ENCODE results near the gene ZNF23. TPM values are rescaled to one million over a fixed set of nuclear protein-coding genes. Genes with fewer than 3 reads are reported as not detected.

ZNF23 gene
- total RNA-seq, 2 donors from 2014 or later = 4.4 to 5.3 TPM

GRCh38 chr16:71449020-71449419, 13.0 kb downstream of the ZNF23 start:
- no peak for TF ChIP-seq CTCF (IDR thresholded peaks at IDR 0.05)
- no peak for TF ChIP-seq POLR2A (IDR thresholded peaks at IDR 0.05)
- 96 to 100% methylated on average over 3 of the region's 3 CpGs for WGBS, 2 donors
- H3K9me3 ChIP-seq = peaks cover 0 to 65% (median 4%) of the 10 kb centered on the region in 3 donors
- DNase-seq (no peak), ATAC-seq (no peak)
- no peaks in the 10 kb centered on the region for H3K27me3 ChIP-seq
- H3K4me1 ChIP-seq = no peaks in the 10 kb centered on the region
- no peak overlapping the region for H3K27ac ChIP-seq
- H3K36me3 ChIP-seq (replicated peaks in 1 of 2; ENCODE audit: insufficient read depth in 1 of 2, low read depth in 2 of 2) = peaks cover 28 to 29% of the 10 kb centered on the region in 2 donors
- H3K4me3 ChIP-seq = no peak overlapping the region
- intact Hi-C loops (cut with DNase I) = no loop called here

GRCh38 chr16:71448274-71448866, 13.7 kb downstream of the ZNF23 start:
- DNase-seq = no peak
- no peaks in the 10 kb centered on the region for H3K4me1 ChIP-seq
- intact Hi-C loops (cut with DNase I) = no loop called here
- H3K4me3 ChIP-seq = no peak overlapping the region
- H3K27me3 ChIP-seq = no peaks in the 10 kb centered on the region
- ATAC-seq = no peak
- TF ChIP-seq CTCF (IDR thresholded peaks at IDR 0.05) = no peak
- TF ChIP-seq POLR2A (IDR thresholded peaks at IDR 0.05) = no peak
- WGBS, 2 donors = 96 to 97% methylated on average over 7 of the region's 7 CpGs
- H3K27ac ChIP-seq = no peak overlapping the region
- peaks cover 28 to 29% of the 10 kb centered on the region in 2 donors for H3K36me3 ChIP-seq (replicated peaks in 1 of 2; ENCODE audit: insufficient read depth in 1 of 2, low read depth in 2 of 2)
- peaks cover 0 to 71% (median 4%) of the 10 kb centered on the region in 3 donors for H3K9me3 ChIP-seq

- DNase-seq (no peak), ATAC-seq (no peak)
- 83 to 90% methylated on average over 2 to 6 of the region's 6 CpGs for WGBS, 2 donors
- H3K27ac ChIP-seq = no peak overlapping the region
- H3K4me1 ChIP-seq = no peaks in the 10 kb centered on the region
- no peak overlapping the region for H3K4me3 ChIP-seq
- H3K9me3 ChIP-seq = peaks cover 0 to 52% (median 1%) of the 10 kb centered on the region in 3 donors
- no peak for TF ChIP-seq CTCF (IDR thresholded peaks at IDR 0.05)
- no peak for TF ChIP-seq POLR2A (IDR thresholded peaks at IDR 0.05)
- H3K27me3 ChIP-seq = no peaks in the 10 kb centered on the region
- H3K36me3 ChIP-seq (replicated peaks in 1 of 2; ENCODE audit: insufficient read depth in 1 of 2, low read depth in 2 of 2) = peaks cover 7% of the 10 kb centered on the region in 2 donors
- intact Hi-C loops (cut with DNase I) = no loop called here
These were observed 18.3 kb downstream of the ZNF23 start for GRCh38 chr16:71443714-71444113.

GRCh38 chr16:71442051-71442440, 20.0 kb downstream of the ZNF23 start, which contains the start of gene TLE7:
Gene TLE7 (minus strand): TSS chr16:71442054. CDS start chr16:71433324, 8,730 bp downstream.
- DNase-seq (no peak), ATAC-seq (no peak)
- intact Hi-C loops (cut with DNase I) = no loop called here
- peaks cover 0 to 40% (median 0%) of the 10 kb centered on the region in 3 donors for H3K9me3 ChIP-seq
- no peaks in the 10 kb centered on the region for H3K4me1 ChIP-seq
- H3K27me3 ChIP-seq = no peaks in the 10 kb centered on the region
- TF ChIP-seq POLR2A (IDR thresholded peaks at IDR 0.05) = no peak
- TF ChIP-seq CTCF (IDR thresholded peaks at IDR 0.05) = no peak
- H3K36me3 ChIP-seq (replicated peaks in 1 of 2; ENCODE audit: insufficient read depth in 1 of 2, low read depth in 2 of 2) = no peaks in the 10 kb centered on the region
- H3K4me3 ChIP-seq = no peak within 1 kb of the TSS
- no peak within 1 kb of the TSS for H3K27ac ChIP-seq
- 79% methylated on average over 13 of the region's 13 CpGs for WGBS, 2 donors

Measured in body of pancreas (tissue), 4 donors.